HG03064 (cell line): ENCODE measurements around the gene SNTB2.
A peak's percentile ranks its signal among the peaks of the same experiment; 100 is the strongest.

Source experiments
- ATAC-seq: cut with Tn5 transposase; IDR thresholded peaks from one replicate; pipeline ENCODE4 v1.9.1; 2021; ENCODE audit warnings: low read depth; ENCODE audit not compliant: unreplicated experiment

The SNTB2 gene

GRCh38 chr16:69314534-69314933 lies 127.6 kb downstream of the SNTB2 start:
- ATAC-seq, result no peak

- no peak for ATAC-seq
These were observed 128.7 kb downstream of the SNTB2 start for GRCh38 chr16:69315486-69316311.

DNA sequence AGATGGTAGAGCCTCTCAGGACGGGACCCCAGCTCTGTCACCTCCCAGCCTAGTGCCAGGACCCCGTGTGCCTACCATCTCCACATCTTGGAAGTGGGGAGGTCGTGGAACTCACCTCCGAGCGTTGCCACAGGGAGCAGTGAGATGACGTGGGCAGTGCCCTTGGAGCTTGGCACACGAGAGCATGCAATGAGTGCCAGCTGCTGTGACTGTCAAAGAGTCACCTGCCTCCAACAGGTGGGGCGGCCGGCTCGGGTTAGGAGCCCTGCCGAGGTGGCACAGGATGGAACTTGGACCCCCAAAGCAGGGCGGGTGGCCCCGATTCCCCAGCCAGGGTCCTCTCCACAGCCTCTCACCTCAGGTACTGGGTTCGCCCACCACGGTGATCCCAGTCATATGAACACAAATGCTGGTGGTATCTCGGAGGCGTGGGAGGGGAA lies 129.7 kb downstream of the SNTB2 start:
- ATAC-seq, result no peak

- ATAC-seq, result no peak
These were observed 131.4 kb downstream of the SNTB2 start for GRCh38 chr16:69318177-69318910.

DNA sequence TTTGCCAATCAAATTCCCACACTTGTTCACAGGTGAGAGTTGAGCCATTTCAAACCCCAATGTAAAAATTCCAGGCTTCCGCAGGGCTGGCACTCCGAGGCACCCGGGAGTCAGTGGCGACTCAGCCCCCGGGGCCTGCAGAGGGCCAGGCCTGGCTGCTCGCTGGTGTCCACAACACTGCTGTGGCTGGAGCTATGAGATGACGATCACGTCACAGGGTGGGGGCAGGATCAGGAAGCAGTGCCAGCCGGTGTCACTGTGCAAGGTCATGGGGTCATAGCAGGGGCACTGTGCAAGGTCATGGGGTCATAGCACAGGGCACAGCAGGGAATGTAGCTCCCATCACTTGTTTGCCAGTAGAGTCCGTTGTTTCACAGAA lies 131.9 kb downstream of the SNTB2 start:
- no peak for ATAC-seq

DNA sequence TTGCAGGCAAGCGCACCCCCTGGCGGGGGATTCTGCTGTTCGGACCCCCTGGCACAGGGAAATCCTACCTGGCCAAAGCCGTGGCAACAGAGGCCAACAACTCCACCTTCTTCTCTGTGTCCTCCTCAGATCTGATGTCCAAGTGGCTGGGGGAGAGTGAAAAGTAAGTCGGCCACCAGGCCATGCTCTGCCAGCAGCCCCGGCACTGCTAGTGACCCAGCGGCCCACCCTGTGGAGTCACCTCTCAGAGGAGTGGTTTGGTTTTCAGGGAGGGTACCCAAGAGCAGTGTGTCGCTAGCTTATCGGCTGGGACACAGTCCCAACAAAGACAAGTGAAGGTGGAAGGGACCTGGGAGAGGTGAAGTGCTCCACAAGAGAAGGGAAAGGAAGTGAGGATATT lies 132.4 kb downstream of the SNTB2 start:
- no peak for ATAC-seq

DNA sequence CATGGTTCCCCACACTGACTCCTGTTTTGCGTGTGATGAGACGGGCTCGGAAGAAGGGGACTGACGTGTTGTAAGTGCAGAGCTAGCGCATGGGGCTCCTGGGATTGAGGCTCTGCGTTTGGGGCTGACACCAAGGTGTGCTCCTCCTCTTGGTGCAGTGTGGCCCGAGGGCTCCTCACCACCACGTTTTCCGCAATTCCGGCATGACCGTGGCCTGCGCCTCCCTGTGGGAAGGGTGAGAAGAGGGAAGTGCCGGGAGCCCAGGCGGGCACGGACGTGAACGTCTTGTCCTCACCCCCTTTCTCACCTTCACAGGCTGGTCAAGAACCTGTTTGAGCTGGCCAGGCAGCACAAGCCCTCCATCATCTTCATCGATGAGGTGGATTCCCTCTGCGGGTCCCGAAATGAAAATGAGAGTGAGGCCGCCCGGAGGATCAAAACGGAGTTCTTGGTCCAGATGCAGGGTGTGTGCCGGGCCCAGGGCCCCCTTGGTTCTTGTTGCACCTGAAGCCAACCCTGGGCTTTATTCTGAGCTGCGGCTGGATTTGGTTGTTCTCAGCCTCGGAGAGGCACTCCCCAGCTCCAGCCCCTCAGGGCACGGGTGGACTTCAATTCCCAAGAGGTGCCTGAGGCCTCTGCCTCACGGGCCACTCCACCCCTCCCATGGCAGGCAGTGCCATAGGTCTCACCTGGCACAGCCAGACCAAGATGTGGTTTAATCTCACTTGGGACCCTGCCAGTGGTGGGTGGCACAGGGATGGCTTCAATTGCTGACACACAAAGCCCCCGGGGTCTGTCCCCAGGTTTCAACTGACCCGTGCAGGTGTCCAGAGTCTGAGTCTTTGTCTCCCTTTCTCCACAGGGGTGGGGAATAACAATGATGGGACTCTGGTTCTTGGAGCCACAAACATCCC lies 133.1 kb downstream of the SNTB2 start:
- ATAC-seq, result no peak

- no peak for ATAC-seq
These were observed 133.7 kb downstream of the SNTB2 start for GRCh38 chr16:69320740-69321073.

DNA sequence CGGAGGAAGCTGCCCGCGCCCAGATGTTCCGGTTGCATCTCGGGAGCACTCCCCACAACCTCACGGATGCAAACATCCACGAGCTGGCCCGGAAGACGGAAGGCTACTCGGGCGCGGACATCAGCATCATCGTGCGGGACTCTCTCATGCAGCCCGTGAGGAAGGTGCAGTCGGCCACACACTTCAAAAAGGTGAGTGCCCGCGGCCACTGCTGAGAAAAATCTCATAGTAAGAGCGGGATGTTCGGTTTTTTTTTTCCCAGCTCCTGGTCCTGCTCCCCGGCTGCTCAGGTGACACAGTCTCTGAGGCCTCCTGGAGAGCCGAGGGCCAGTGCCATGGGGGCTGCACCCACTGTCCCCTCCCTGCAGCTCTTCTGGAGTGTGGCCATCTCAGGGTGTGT lies 134.1 kb downstream of the SNTB2 start:
- no peak for ATAC-seq

GRCh38 chr16:69322343-69322742 lies 135.4 kb downstream of the SNTB2 start:
- ATAC-seq, result no peak

- ATAC-seq, result no peak
These were observed 136.5 kb downstream of the SNTB2 start for GRCh38 chr16:69323415-69323814.

GRCh38 chr16:69324013-69324531 lies 137.1 kb downstream of the SNTB2 start:
- no peak for ATAC-seq

- no peak for ATAC-seq
These were observed 137.8 kb downstream of the SNTB2 start for GRCh38 chr16:69324585-69325253.

DNA sequence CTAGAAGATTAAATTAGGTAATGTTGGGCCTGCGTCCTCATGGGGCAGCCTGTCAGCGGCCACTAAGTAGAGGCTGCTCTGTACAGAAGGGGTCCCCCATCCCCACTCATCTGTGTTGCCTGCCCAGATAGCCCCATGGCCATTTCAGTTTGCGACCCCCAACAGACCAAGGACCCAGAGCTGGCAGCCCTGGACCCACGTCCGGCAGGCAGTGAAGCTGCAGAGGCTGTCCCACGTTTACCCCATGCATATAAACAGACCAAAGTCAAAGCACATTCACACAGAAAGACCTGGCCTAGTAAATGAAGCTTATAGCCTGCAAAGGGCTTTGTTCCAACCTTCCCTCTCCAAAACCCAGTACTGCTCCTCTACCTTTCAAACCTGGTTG lies 138.8 kb downstream of the SNTB2 start:
- ATAC-seq, result no peak

- ATAC-seq, result no peak
These were observed 139.4 kb downstream of the SNTB2 start for GRCh38 chr16:69326172-69326873.

- ATAC-seq, result no peak
These were observed 140.8 kb downstream of the SNTB2 start for GRCh38 chr16:69327585-69328310.

GRCh38 chr16:69328854-69329316 lies 141.9 kb downstream of the SNTB2 start:
- ATAC-seq, result no peak

DNA sequence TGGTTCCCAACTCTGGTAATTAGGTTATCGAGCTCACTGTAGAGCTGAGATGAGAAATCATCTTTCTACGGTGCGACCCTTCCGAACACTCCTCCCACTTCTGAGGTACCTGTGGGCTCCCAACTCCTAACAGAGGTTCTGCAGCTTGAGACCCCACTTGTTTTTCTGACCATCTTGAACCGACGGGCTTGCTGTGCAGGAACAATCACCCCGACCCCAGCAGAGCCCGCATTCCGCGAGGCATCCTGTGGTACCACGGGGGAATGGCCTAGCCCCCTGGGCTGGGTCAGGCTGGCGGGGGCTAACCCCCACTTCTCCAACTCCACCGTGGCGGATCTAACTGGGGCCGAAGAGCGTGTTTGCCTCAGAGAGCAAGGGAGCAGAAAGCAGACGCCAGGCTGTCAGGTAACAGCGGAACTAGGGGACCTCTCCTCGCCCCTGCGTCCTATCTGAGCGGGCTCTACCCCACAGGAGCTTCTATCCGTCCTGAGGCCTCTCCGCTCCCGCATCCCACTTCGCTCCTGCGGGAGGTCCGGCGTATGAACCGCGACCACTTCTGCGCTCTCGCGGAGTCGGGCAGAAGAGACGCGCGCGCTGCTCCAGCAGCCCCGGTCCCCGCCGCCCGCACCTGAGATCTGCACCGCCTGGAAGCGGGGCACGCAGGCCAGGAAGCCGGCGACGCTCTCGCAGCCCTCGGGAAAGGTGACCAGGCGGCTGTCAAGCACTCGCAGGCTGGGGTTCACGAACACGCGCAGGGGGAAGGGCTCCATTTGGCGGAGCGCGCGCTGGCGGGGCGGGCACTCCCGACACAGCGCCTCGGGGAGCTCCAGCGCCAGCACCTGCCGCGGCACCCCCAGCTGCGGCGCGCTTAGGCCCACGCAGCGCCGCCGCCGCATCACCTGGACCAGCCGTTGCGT lies 142.7 kb downstream of the SNTB2 start:
- ATAC-seq, result peak; percentile 29
